ENCODE results near the gene PXT1. TPM values are rescaled to one million over a fixed set of nuclear protein-coding genes. Genes with fewer than 3 reads are reported as not detected.

PXT1 gene
- polyA plus RNA-seq, 3 donors = 0.13 to 0.31 (median 0.24) TPM

GRCh38 chr6:36378936-36379335 is 63.7 kb downstream of the PXT1 start:
- no peak for DNase-seq
- Mint-ChIP-seq H3K27me3 (ENCODE audit: low read depth in 3 of 3) (peaks cover 0 to 6% (median 2%) of the 10 kb centered on the region in 3 donors), H3K27ac (no peak overlapping the region), H3K4me1 (no peaks in the 10 kb centered on the region), H3K36me3 (peaks cover 0 to 14% of the 10 kb centered on the region in 2 donors), H3K9me3 (peaks cover 0 to 3% (median 0%) of the 10 kb centered on the region in 7 donors), H3K4me3 (no peak overlapping the region)
- Histone ChIP-seq H3K27me3 (ENCODE audit: control insufficient read depth in 2 of 2, insufficient read depth in 2 of 2, low read length in 2 of 2) (no peaks in the 10 kb centered on the region), H3K4me2 (replicated peaks; ENCODE audit: extremely low read depth, low read length, poor library complexity, severe bottlenecking) (no peak overlapping the region), H3K4me1 (ENCODE audit: control insufficient read depth in 1 of 2, insufficient read depth in 2 of 2, low read length in 2 of 2) (no peaks in the 10 kb centered on the region), H3K9me3 (replicated peaks in 1 of 2; ENCODE audit: control insufficient read depth in 1 of 2, insufficient read depth in 1 of 2, low read length in 2 of 2) (no peaks in the 10 kb centered on the region), H3K4me3 (replicated peaks in 1 of 3; ENCODE audit: low read depth in 2 of 3, low read length in 3 of 3) (no peak overlapping the region), H2AFZ (ENCODE audit: insufficient read depth, low read depth, low read length, poor library complexity, severe bottlenecking) (no peak overlapping the region), H3K36me3 (replicated peaks in 1 of 2; ENCODE audit: control insufficient read depth in 1 of 2, insufficient read depth in 2 of 2, low read length in 2 of 2) (no peaks in the 10 kb centered on the region), H4K20me1 (ENCODE audit: insufficient read depth, low read length) (no peaks in the 10 kb centered on the region), H3K27ac (ENCODE audit: low read depth in 1 of 2, low read length in 2 of 2) (no peak overlapping the region), H3K9ac (ENCODE audit: insufficient read depth, low read length, poor library complexity, severe bottlenecking) (no peak overlapping the region), H3K79me2 (ENCODE audit: insufficient read depth, low read length) (no peaks in the 10 kb centered on the region)
- intact Hi-C loops (cut with micrococcal nuclease) = no loop called here
- WGBS (ENCODE audit: insufficient coverage) = 98% methylated on average over 6 of the region's 10 CpGs
- no peak for TF ChIP-seq CTCF (IDR thresholded peaks at IDR 0.05)

- no CpG with 5 or more reads among the region's 4 CpGs for WGBS (ENCODE audit: insufficient coverage)
- Histone ChIP-seq H3K9ac (ENCODE audit: insufficient read depth, low read length, poor library complexity, severe bottlenecking) (no peak overlapping the region), H3K4me1 (ENCODE audit: control insufficient read depth in 1 of 2, insufficient read depth in 2 of 2, low read length in 2 of 2) (peaks cover 0 to 4% of the 10 kb centered on the region in 2 donors), H2AFZ (ENCODE audit: insufficient read depth, low read depth, low read length, poor library complexity, severe bottlenecking) (no peak overlapping the region), H3K79me2 (ENCODE audit: insufficient read depth, low read length) (no peaks in the 10 kb centered on the region), H3K9me3 (replicated peaks in 1 of 2; ENCODE audit: control insufficient read depth in 1 of 2, insufficient read depth in 1 of 2, low read length in 2 of 2) (no peaks in the 10 kb centered on the region), H3K27me3 (ENCODE audit: control insufficient read depth in 2 of 2, insufficient read depth in 2 of 2, low read length in 2 of 2) (no peaks in the 10 kb centered on the region), H4K20me1 (ENCODE audit: insufficient read depth, low read length) (no peaks in the 10 kb centered on the region), H3K4me3 (replicated peaks in 1 of 3; ENCODE audit: low read depth in 2 of 3, low read length in 3 of 3) (no peak overlapping the region), H3K36me3 (replicated peaks in 1 of 2; ENCODE audit: control insufficient read depth in 1 of 2, insufficient read depth in 2 of 2, low read length in 2 of 2) (no peaks in the 10 kb centered on the region), H3K4me2 (replicated peaks; ENCODE audit: extremely low read depth, low read length, poor library complexity, severe bottlenecking) (no peak overlapping the region), H3K27ac (ENCODE audit: low read depth in 1 of 2, low read length in 2 of 2) (no peak overlapping the region)
- peaks cover 0 to 14% of the 10 kb centered on the region in 2 donors for H3K36me3 Mint-ChIP-seq
- peaks cover 3% of the 10 kb centered on the region for H3K4me1 Mint-ChIP-seq
- intact Hi-C loops (cut with micrococcal nuclease) = no loop called here
- no peak for DNase-seq
- TF ChIP-seq CTCF (IDR thresholded peaks at IDR 0.05) = no peak
- H3K27me3 Mint-ChIP-seq (ENCODE audit: low read depth in 3 of 3) = peaks cover 0 to 3% (median 2%) of the 10 kb centered on the region in 3 donors
- peaks cover 0 to 3% (median 0%) of the 10 kb centered on the region in 7 donors for H3K9me3 Mint-ChIP-seq
- no peak overlapping the region for H3K4me3 Mint-ChIP-seq
- no peak overlapping the region for H3K27ac Mint-ChIP-seq
Observed at GRCh38 chr6:36378243-36378920, 64.3 kb downstream of the PXT1 start.
